ENCODE data around the gene SMIM1.
"Not testable (repeated sequence)": the region's sequence is repeated elsewhere in the genome, so short reads cannot be mapped to it uniquely, and the experiment has no call there.

The SMIM1 gene

DNA sequence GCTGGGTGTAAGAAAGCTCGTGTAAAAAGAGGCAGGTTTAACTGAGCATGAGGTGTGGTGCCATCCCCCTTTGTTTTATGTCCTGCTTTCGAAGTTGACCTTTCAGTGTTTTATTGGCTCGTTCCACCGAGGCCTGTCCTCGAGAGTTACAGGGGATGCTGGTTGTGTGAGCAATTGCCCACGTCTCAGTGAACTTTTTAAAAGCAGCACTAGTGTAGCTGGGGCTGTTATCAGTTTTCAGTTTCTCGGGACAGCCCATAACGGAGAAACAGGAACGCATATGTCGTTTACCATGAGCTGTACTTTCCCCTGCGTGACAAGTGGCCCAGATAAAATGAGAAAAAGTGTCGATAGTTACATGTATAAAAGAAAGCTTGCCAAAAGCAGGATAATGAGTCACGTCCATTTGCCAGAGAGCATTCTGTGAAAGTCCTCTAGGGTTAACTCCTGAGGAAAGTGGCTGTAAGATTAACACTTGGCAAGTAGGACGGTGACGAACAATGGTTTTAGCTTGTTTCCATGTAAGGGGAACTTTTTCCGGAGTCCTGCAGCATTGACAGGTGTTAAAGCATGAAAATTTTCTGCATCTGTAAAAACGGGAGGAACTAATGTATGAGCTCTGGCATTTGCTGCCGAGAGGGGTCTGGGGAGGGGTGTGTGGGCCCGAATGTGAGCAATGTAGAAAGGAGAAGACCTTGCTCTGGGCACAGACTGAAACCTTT is 31.5 kb downstream of the SMIM1 start:
- no peak for DNase-seq (ENCODE audit: insufficient read length, low spot score)
- no peak for TF ChIP-seq POLR2AphosphoS5 (IDR thresholded peaks at IDR 0.05; ENCODE audit: low read depth, low read length)
- TF ChIP-seq POU2F2 (IDR thresholded peaks at IDR 0.05; ENCODE audit: low read depth, low read length) = no peak
- TF ChIP-seq TAF1 (IDR thresholded peaks at IDR 0.05; ENCODE audit: low read depth, low read length) = no peak
- no peak for TF ChIP-seq SPI1 (IDR thresholded peaks at IDR 0.05; ENCODE audit: low read depth, low read length)
- no peak for TF ChIP-seq POLR2A (IDR thresholded peaks at IDR 0.05; ENCODE audit: low read depth, low read length)
- TF ChIP-seq PAX5 (IDR thresholded peaks at IDR 0.05; ENCODE audit: insufficient read depth, low read length, severe bottlenecking) = no peak
- FAIRE-seq = no peak

DNA sequence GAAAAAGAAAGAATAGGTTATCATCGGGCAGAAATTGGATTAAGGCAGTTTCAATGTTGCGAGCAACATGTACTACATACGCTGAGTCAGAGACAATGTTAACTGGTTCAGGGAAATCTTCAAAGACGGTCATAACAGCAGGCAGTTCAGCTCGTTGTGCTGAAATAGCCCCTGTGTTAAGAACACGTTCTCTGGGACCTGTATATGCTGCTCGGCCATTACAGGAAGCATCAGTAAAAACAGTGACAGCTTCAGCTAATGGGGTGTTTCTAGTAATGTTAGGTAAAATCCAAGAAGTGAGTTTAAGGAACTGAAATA is 32.0 kb downstream of the SMIM1 start:
- DNase-seq (ENCODE audit: insufficient read length, low spot score); FAIRE-seq: not testable (repeated sequence)

- no peak for FAIRE-seq
Measured at GRCh38 chr1:3805038-3805437, 32.5 kb downstream of the SMIM1 start.

DNA sequence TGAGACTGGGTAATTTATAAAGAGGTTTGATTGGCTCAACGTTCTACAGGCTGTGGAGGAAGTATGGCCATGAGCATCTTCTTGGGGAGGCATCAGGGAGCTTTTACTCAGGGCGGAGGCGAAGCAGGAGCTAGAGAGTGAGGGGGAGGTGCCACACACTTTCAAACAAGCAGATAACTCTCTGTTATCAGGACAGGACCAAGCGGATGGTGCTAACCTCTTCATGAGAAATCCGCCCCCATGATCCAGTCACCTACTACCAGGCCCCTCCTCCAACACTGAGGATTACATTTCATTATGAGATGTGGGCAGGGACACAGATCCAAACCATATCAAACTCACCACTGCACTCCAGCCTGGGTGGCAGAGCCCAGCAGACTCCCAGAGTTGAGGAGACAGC is 35.2 kb downstream of the SMIM1 start:
- TF ChIP-seq POLR2A (IDR thresholded peaks at IDR 0.05; ENCODE audit: low read depth, low read length) (no peak), POLR2AphosphoS5 (IDR thresholded peaks at IDR 0.05; ENCODE audit: low read depth, low read length) (no peak), SPI1 (IDR thresholded peaks at IDR 0.05; ENCODE audit: low read depth, low read length) (no peak), PAX5 (IDR thresholded peaks at IDR 0.05; ENCODE audit: insufficient read depth, low read length, severe bottlenecking) (no peak), POU2F2 (IDR thresholded peaks at IDR 0.05; ENCODE audit: low read depth, low read length) (no peak), TAF1 (IDR thresholded peaks at IDR 0.05; ENCODE audit: low read depth, low read length) (no peak)
- DNase-seq (ENCODE audit: insufficient read length, low spot score) (no peak), FAIRE-seq (no peak)

More at GRCh38 chr1:3805038-3805437, 32.5 kb downstream of the SMIM1 start:
- DNase-seq (ENCODE audit: insufficient read length, low spot score) = no peak
- TF ChIP-seq POU2F2 (IDR thresholded peaks at IDR 0.05; ENCODE audit: low read depth, low read length) = no peak
- TF ChIP-seq POLR2A (IDR thresholded peaks at IDR 0.05; ENCODE audit: low read depth, low read length) = no peak
- TF ChIP-seq POLR2AphosphoS5 (IDR thresholded peaks at IDR 0.05; ENCODE audit: low read depth, low read length) = no peak
- TF ChIP-seq TAF1 (IDR thresholded peaks at IDR 0.05; ENCODE audit: low read depth, low read length) = no peak
- no peak for TF ChIP-seq SPI1 (IDR thresholded peaks at IDR 0.05; ENCODE audit: low read depth, low read length)

- TF ChIP-seq POLR2A (IDR thresholded peaks at IDR 0.05; ENCODE audit: low read depth, low read length) (no peak), TAF1 (IDR thresholded peaks at IDR 0.05; ENCODE audit: low read depth, low read length) (no peak), SPI1 (IDR thresholded peaks at IDR 0.05; ENCODE audit: low read depth, low read length) (no peak), POLR2AphosphoS5 (IDR thresholded peaks at IDR 0.05; ENCODE audit: low read depth, low read length) (no peak), POU2F2 (IDR thresholded peaks at IDR 0.05; ENCODE audit: low read depth, low read length) (no peak), PAX5 (IDR thresholded peaks at IDR 0.05; ENCODE audit: insufficient read depth, low read length, severe bottlenecking) (no peak)
- DNase-seq (ENCODE audit: insufficient read length, low spot score) (no peak), FAIRE-seq (no peak)
Measured at GRCh38 chr1:3809680-3810079, 37.1 kb downstream of the SMIM1 start.

GRCh38 chr1:3810149-3810761 is 37.7 kb downstream of the SMIM1 start:
- not testable (repeated sequence) for FAIRE-seq; DNase-seq (ENCODE audit: insufficient read length, low spot score)

DNA sequence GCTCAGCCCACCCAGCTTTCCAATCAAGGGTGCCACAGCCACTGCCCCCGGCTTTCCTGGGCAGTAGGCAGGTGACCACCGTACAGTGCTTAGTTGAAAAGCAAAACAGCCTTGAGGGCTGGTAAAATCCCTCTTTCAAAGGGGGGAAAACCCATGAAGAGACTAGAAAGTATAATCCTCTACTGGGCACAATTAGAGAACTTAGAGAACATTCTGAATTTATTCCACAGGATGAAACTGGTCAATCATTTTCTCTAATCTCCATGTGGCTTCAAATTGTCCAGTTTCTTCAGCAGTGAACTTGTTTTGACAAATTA is 39.0 kb downstream of the SMIM1 start:
- FAIRE-seq = no peak
- DNase-seq (ENCODE audit: insufficient read length, low spot score) = no peak
- no peak for TF ChIP-seq TAF1 (IDR thresholded peaks at IDR 0.05; ENCODE audit: low read depth, low read length)
- TF ChIP-seq POLR2AphosphoS5 (IDR thresholded peaks at IDR 0.05; ENCODE audit: low read depth, low read length) = no peak
- TF ChIP-seq SPI1 (IDR thresholded peaks at IDR 0.05; ENCODE audit: low read depth, low read length) = no peak
- TF ChIP-seq PAX5 (IDR thresholded peaks at IDR 0.05; ENCODE audit: insufficient read depth, low read length, severe bottlenecking) = no peak
- no peak for TF ChIP-seq POLR2A (IDR thresholded peaks at IDR 0.05; ENCODE audit: low read depth, low read length)
- TF ChIP-seq POU2F2 (IDR thresholded peaks at IDR 0.05; ENCODE audit: low read depth, low read length) = no peak

DNA sequence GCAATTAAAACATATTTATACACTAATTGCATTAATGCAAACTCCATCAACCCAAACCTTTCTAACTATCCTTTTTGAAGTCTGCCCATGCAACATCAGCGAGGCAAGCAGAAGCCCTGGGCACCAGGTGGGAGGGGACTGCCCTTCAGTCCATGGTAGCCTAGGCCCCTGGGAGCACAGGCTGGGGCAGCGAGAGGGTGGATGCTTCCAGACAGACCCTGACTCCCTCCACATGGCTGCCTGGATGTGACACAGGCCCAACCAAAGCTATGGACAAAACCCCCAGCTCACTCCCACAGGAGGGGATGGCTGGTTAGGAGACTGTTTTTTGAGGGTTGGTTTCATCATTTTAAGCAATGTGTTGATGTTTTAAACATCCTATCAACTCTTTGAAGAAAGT is 41.5 kb downstream of the SMIM1 start:
- no peak for DNase-seq (ENCODE audit: insufficient read length, low spot score)
- TF ChIP-seq POU2F2 (IDR thresholded peaks at IDR 0.05; ENCODE audit: low read depth, low read length) (no peak), TAF1 (IDR thresholded peaks at IDR 0.05; ENCODE audit: low read depth, low read length) (no peak), POLR2A (IDR thresholded peaks at IDR 0.05; ENCODE audit: low read depth, low read length) (no peak), POLR2AphosphoS5 (IDR thresholded peaks at IDR 0.05; ENCODE audit: low read depth, low read length) (no peak), SPI1 (IDR thresholded peaks at IDR 0.05; ENCODE audit: low read depth, low read length) (no peak), PAX5 (IDR thresholded peaks at IDR 0.05; ENCODE audit: insufficient read depth, low read length, severe bottlenecking) (no peak)
- no peak for FAIRE-seq

- no peak for FAIRE-seq
- no peak for DNase-seq (ENCODE audit: insufficient read length, low spot score)
- TF ChIP-seq POLR2A (IDR thresholded peaks at IDR 0.05; ENCODE audit: low read depth, low read length) (no peak), SPI1 (IDR thresholded peaks at IDR 0.05; ENCODE audit: low read depth, low read length) (no peak), TAF1 (IDR thresholded peaks at IDR 0.05; ENCODE audit: low read depth, low read length) (no peak), POU2F2 (IDR thresholded peaks at IDR 0.05; ENCODE audit: low read depth, low read length) (no peak), PAX5 (IDR thresholded peaks at IDR 0.05; ENCODE audit: insufficient read depth, low read length, severe bottlenecking) (no peak), POLR2AphosphoS5 (IDR thresholded peaks at IDR 0.05; ENCODE audit: low read depth, low read length) (no peak)
Measured at GRCh38 chr1:3814771-3815561, 42.4 kb downstream of the SMIM1 start.

All from GM12891 (cell line).